Calu3 (cell line): Measurements from ENCODE around the gene IDUA. TPM values are rescaled to one million over a fixed set of nuclear protein-coding genes. Genes with fewer than 3 reads are reported as not detected.

Source experiments
- BruUV-seq: library from RNA; stranded (reverse); fragments of 400-500 nt; replicated peaks from 2 replicates; lab custom pipeline; 2021; lab: Mats Ljungman, UMichigan
- CTCF ChIA-PET: fragments of 300-600 bp; sonication (Branson Sonifier 250); formaldehyde crosslinking; loops from one replicate; lab custom pipeline; 2022; ENCODE audit warnings: antibody characterized with exemption; lab: Charles Lee
- DNase-seq: peaks from one replicate; pipeline ENCODE4 v3.0.0; 2022
- H3K27ac Mint-ChIP-seq: one replicate; pipeline ENCODE4 v1.8.0; 2022; ENCODE audit warnings: mixed read lengths; ENCODE audit not compliant: unreplicated experiment
- H3K27me3 Mint-ChIP-seq: one replicate; pipeline ENCODE4 v1.8.0; 2022; ENCODE audit warnings: mixed read lengths; ENCODE audit not compliant: unreplicated experiment
- H3K36me3 Mint-ChIP-seq: one replicate; pipeline ENCODE4 v1.8.0; 2022; ENCODE audit warnings: mild to moderate bottlenecking, moderate library complexity, mixed read lengths; ENCODE audit not compliant: insufficient read depth, unreplicated experiment
- H3K4me1 Mint-ChIP-seq: one replicate; pipeline ENCODE4 v1.8.0; 2022; ENCODE audit warnings: mild to moderate bottlenecking, low read depth, mixed read lengths; ENCODE audit not compliant: unreplicated experiment
- H3K4me3 Mint-ChIP-seq: one replicate; pipeline ENCODE4 v1.8.0; 2022; ENCODE audit warnings: mild to moderate bottlenecking, low read depth, moderate library complexity, mixed read lengths; ENCODE audit not compliant: unreplicated experiment
- H3K9me3 Mint-ChIP-seq: one replicate; pipeline ENCODE4 v1.8.0; 2022; ENCODE audit warnings: low read depth, mixed read lengths; ENCODE audit not compliant: unreplicated experiment
- CTCF ChIP-seq: fragments of 200-600 bp; IDR thresholded peaks from one replicate; pipeline ENCODE4 v1.8.0; 2022; ENCODE audit warnings: antibody characterized with exemption; ENCODE audit not compliant: unreplicated experiment
- intact Hi-C: fragments of 100-400 bp; cut with micrococcal nuclease; formaldehyde crosslinking; loops from one replicate; pipeline ENCODE4 v1.10.0; 2022; ENCODE audit not compliant: unreplicated experiment
- total RNA-seq: library from RNA; stranded (reverse); gene quantifications from 2 replicates; pipeline ENCODE4 v1.2.3, GENCODE V29; 2022

IDUA gene
- total RNA-seq, 1 experiment from 2014 or later = 38.8 TPM

- CTCF ChIA-PET = no interaction called here
- no peak for TF ChIP-seq CTCF
- Mint-ChIP-seq H3K27me3 (no peaks in the 10 kb centered on the region), H3K9me3 (no peaks in the 10 kb centered on the region), H3K4me3 (no peak overlapping the region), H3K4me1 (no peaks in the 10 kb centered on the region), H3K27ac (no peak overlapping the region), H3K36me3 (peaks cover 11% of the 10 kb centered on the region)
- no peak for DNase-seq
- intact Hi-C loops = no loop called here
- no TSS peak for BruUV-seq
Measured at GRCh38 chr4:1017706-1018105, 30.9 kb downstream of the IDUA start.

- intact Hi-C loops = no loop called here
- no peak for DNase-seq
- TF ChIP-seq CTCF = no peak
- no peak overlapping the region for H3K4me3 Mint-ChIP-seq
- BruUV-seq = no TSS peak
- H3K4me1 Mint-ChIP-seq = no peaks in the 10 kb centered on the region
- CTCF ChIA-PET = no interaction called here
- H3K27ac Mint-ChIP-seq = no peak overlapping the region
- no peaks in the 10 kb centered on the region for H3K9me3 Mint-ChIP-seq
- no peaks in the 10 kb centered on the region for H3K27me3 Mint-ChIP-seq
- H3K36me3 Mint-ChIP-seq = peaks cover 8% of the 10 kb centered on the region
Measured at GRCh38 chr4:1018147-1019020, 31.5 kb downstream of the IDUA start.

- Mint-ChIP-seq H3K4me3 (no peak overlapping the region), H3K4me1 (no peaks in the 10 kb centered on the region), H3K27ac (no peak overlapping the region), H3K27me3 (no peaks in the 10 kb centered on the region), H3K36me3 (no peaks in the 10 kb centered on the region), H3K9me3 (no peaks in the 10 kb centered on the region)
- no peak for DNase-seq
- CTCF ChIA-PET = no interaction called here
- no peak for TF ChIP-seq CTCF
- no TSS peak for BruUV-seq
- intact Hi-C loops = no loop called here
Measured at GRCh38 chr4:1019320-1019719, 32.5 kb downstream of the IDUA start.

- Mint-ChIP-seq H3K4me3 (no peak overlapping the region), H3K27me3 (no peaks in the 10 kb centered on the region), H3K36me3 (peaks cover 4% of the 10 kb centered on the region), H3K9me3 (no peaks in the 10 kb centered on the region), H3K4me1 (no peaks in the 10 kb centered on the region), H3K27ac (no peak overlapping the region)
- no TSS peak for BruUV-seq
- no peak for DNase-seq
- CTCF ChIA-PET = no interaction called here
- TF ChIP-seq CTCF = no peak
- intact Hi-C loops = no loop called here
Measured at GRCh38 chr4:1019729-1020470, 33.1 kb downstream of the IDUA start.
